Cerebellar nuclear complex (tissue), 1 donor: ENCODE results near the gene C19orf85.

Source experiments
- DNase-seq, 2 experiments: peaks; one replicate each; lab custom pipeline; 2025; lab: John Stamatoyannopoulos, UW

C19orf85 gene

GRCh38 chr19:55489711-55490477 lies 25.3 kb upstream of the C19orf85 start:
- no peak for DNase-seq

- DNase-seq = no peak
These were observed 24.6 kb upstream of the C19orf85 start for GRCh38 chr19:55488986-55489710.

GRCh38 chr19:55487924-55488687 lies 23.6 kb upstream of the C19orf85 start, which contains the start of gene SSC5D:
SSC5D (plus strand) TSS chr19:55488436; CDS start chr19:55488590, 154 bp downstream.
- DNase-seq = no peak

- peak in 1 of 2 experiments; percentile 2 for DNase-seq
These were observed 22.7 kb upstream of the C19orf85 start for GRCh38 chr19:55486971-55487923.

GRCh38 chr19:55486043-55486970 lies 21.8 kb upstream of the C19orf85 start:
- DNase-seq = no peak

- DNase-seq = no peak
These were observed 21.0 kb upstream of the C19orf85 start for GRCh38 chr19:55485439-55486011.

GRCh38 chr19:55484593-55485438 lies 20.3 kb upstream of the C19orf85 start, which contains the start of gene NAT14:
NAT14 (plus strand) TSS chr19:55485188; CDS start chr19:55485709, 521 bp downstream.
- DNase-seq = no peak

GRCh38 chr19:55483706-55484592 lies 19.4 kb upstream of the C19orf85 start:
- DNase-seq = no peak

GRCh38 chr19:55482967-55483705 lies 18.6 kb upstream of the C19orf85 start:
- no peak for DNase-seq

- no peak for DNase-seq
These were observed 17.8 kb upstream of the C19orf85 start for GRCh38 chr19:55482156-55482961.

- DNase-seq = no peak
These were observed 17.2 kb upstream of the C19orf85 start for GRCh38 chr19:55481794-55482155.

- DNase-seq = no peak
These were observed 16.7 kb upstream of the C19orf85 start for GRCh38 chr19:55481148-55481793.

GRCh38 chr19:55479451-55480230 lies 15.1 kb upstream of the C19orf85 start:
- DNase-seq = no peak

GRCh38 chr19:55479045-55479444 lies 14.5 kb upstream of the C19orf85 start:
- DNase-seq = no peak

GRCh38 chr19:55478364-55478763 lies 13.8 kb upstream of the C19orf85 start:
- DNase-seq = no peak
